ENCODE data around the gene TMEM97. TPM values are rescaled to one million over a fixed set of nuclear protein-coding genes. Genes with fewer than 3 reads are reported as not detected.
"Not testable (repeated sequence)": the region's sequence is repeated elsewhere in the genome, so short reads cannot be mapped to it uniquely, and the experiment has no call there.

The TMEM97 gene
- total RNA-seq, 3 donors from 2014 or later: 14.3 to 25.1 (median 18.1) TPM

GRCh38 chr17:28290703-28291102 lies 28.3 kb upstream of the TMEM97 start:
- Histone ChIP-seq H3K36me3 (ENCODE audit: low read depth) (no peaks in the 10 kb centered on the region), H3K4me1 (ENCODE audit: low read depth) (no peaks in the 10 kb centered on the region), H3K4me3 (no peak overlapping the region), H3K9me3 (no peaks in the 10 kb centered on the region)
- ATAC-seq: no peak
- no peak for DNase-seq
- intact Hi-C loops (cut with DNase I, micrococcal nuclease): no loop called here
- TF ChIP-seq CTCF (IDR thresholded peaks at IDR 0.05): no peak

GRCh38 chr17:28291780-28292330 lies 27.1 kb upstream of the TMEM97 start:
- no peak for TF ChIP-seq CTCF (IDR thresholded peaks at IDR 0.05)
- intact Hi-C loops (cut with DNase I, micrococcal nuclease): no loop called here
- Histone ChIP-seq H3K36me3 (ENCODE audit: low read depth) (no peaks in the 10 kb centered on the region), H3K4me3 (no peak overlapping the region), H3K9me3 (no peaks in the 10 kb centered on the region), H3K4me1 (ENCODE audit: low read depth) (no peaks in the 10 kb centered on the region)
- DNase-seq (no peak), ATAC-seq (no peak)

- intact Hi-C loops (cut with DNase I, micrococcal nuclease); ATAC-seq; H3K36me3 ChIP-seq (ENCODE audit: low read depth); H3K4me1 ChIP-seq (ENCODE audit: low read depth); H3K4me3 ChIP-seq; DNase-seq; H3K9me3 ChIP-seq: not testable (repeated sequence)
Observed at GRCh38 chr17:28292878-28293277, 26.1 kb upstream of the TMEM97 start.

- DNase-seq (no peak), ATAC-seq (no peak)
- Histone ChIP-seq H3K36me3 (ENCODE audit: low read depth) (no peaks in the 10 kb centered on the region), H3K9me3 (no peaks in the 10 kb centered on the region), H3K4me3 (no peak overlapping the region), H3K4me1 (ENCODE audit: low read depth) (no peaks in the 10 kb centered on the region)
- intact Hi-C loops (cut with DNase I, micrococcal nuclease): no loop called here
- no peak for TF ChIP-seq CTCF (IDR thresholded peaks at IDR 0.05)
Observed at GRCh38 chr17:28293994-28294393, 25.0 kb upstream of the TMEM97 start.

GRCh38 chr17:28295677-28296578 lies 23.1 kb upstream of the TMEM97 start:
- no peaks in the 10 kb centered on the region for H3K9me3 ChIP-seq
- no peak for TF ChIP-seq CTCF (IDR thresholded peaks at IDR 0.05)
- H3K36me3 ChIP-seq (ENCODE audit: low read depth): no peaks in the 10 kb centered on the region
- no peak for DNase-seq
- H3K4me1 ChIP-seq (ENCODE audit: low read depth): no peaks in the 10 kb centered on the region
- no peak for ATAC-seq
- H3K4me3 ChIP-seq: no peak overlapping the region
- intact Hi-C loops (cut with DNase I, micrococcal nuclease): no loop called here

- no peak for ATAC-seq
- H3K4me3 ChIP-seq: no peak overlapping the region
- no peaks in the 10 kb centered on the region for H3K4me1 ChIP-seq (ENCODE audit: low read depth)
- no peaks in the 10 kb centered on the region for H3K9me3 ChIP-seq
- intact Hi-C loops (cut with DNase I, micrococcal nuclease): no loop called here
- H3K36me3 ChIP-seq (ENCODE audit: low read depth): no peaks in the 10 kb centered on the region
- TF ChIP-seq CTCF (IDR thresholded peaks at IDR 0.05): no peak
- no peak for DNase-seq
Observed at GRCh38 chr17:28298449-28298848, 20.6 kb upstream of the TMEM97 start.

Measured in mucosa of descending colon (tissue), 3 donors.